HepG2 (cell line): ENCODE results near the gene NABP2. TPM values are rescaled to one million over a fixed set of nuclear protein-coding genes. Genes with fewer than 3 reads are reported as not detected.

ENCODE experiments used
- ATAC-seq: fragments of 200-7000 bp; cut with Tn5 transposase; 3 replicates; pipeline ENCODE4 v1.9.1; 2020; ENCODE audit warnings: mild to moderate bottlenecking, moderate library complexity
- BruUV-seq: library from RNA; stranded (reverse); fragments of 400-500 nt; replicated peaks from 2 replicates; lab custom pipeline; 2021; lab: Mats Ljungman, UMichigan
- CTCF ChIA-PET: fragments of 300-600 bp; formaldehyde crosslinking; extraction: SDS; loops from one replicate; lab custom pipeline; 2021; ENCODE audit warnings: low total read pairs, inconsistent platforms, low intra/inter-chr PET ratio; lab: Yijun Ruan, JAX
- POLR2A ChIA-PET: fragments of 350-600 bp; sonication (Branson Sonifier 250); formaldehyde crosslinking; loops from one replicate; lab custom pipeline; 2020; ENCODE audit warnings: antibody characterized with exemption, inconsistent platforms; lab: Yijun Ruan, JAX
- DNase-seq: peaks from one replicate; pipeline ENCODE4 v3.0.0-alpha.2; 2015; ENCODE audit warnings: low spot score
- FAIRE-seq: peaks from 3 replicates; lab custom pipeline; 2011; peaks lifted over from hg19 to GRCh38; lab: Jason Lieb, UNC
- H2AFZ ChIP-seq: one replicate; pipeline ENCODE4 v1.6.1; 2011; ENCODE audit warnings: low read length, inconsistent platforms
- H3K27ac ChIP-seq: fragments of 300-600 bp; 3 replicates; pipeline ENCODE4 v1.8.0; 2011; ENCODE audit warnings: mixed run types, mild to moderate bottlenecking, mixed read lengths, low read length, inconsistent platforms; ENCODE audit not compliant: insufficient read depth; ENCODE audit errors: extremely low read length
- H3K27me3 ChIP-seq, 2 experiments: fragments of 200-600 bp in 1 of 2; 2 replicates in 1 of 2; 3 replicates in 1 of 2; pipeline versions ENCODE4 v1.6.0 to v1.8.0; 2011; ENCODE audit warnings: low read length in 2 of 2, mild to moderate bottlenecking in 2 of 2, moderate library complexity in 2 of 2, inconsistent platforms in 1 of 2; ENCODE audit not compliant: insufficient read depth in 2 of 2, control insufficient read depth in 1 of 2
- H3K36me3 ChIP-seq, 2 experiments: fragments of 200-600 bp in 1 of 2; replicated peaks in 1 of 2; 2 replicates in 1 of 2; 3 replicates in 1 of 2; pipeline versions ENCODE4 v1.5.1 to v1.8.0; 2011; ENCODE audit warnings: low read length in 2 of 2, inconsistent platforms in 1 of 2; ENCODE audit not compliant: insufficient read depth in 2 of 2, control insufficient read depth in 1 of 2
- H3K4me1 ChIP-seq: 2 replicates; pipeline ENCODE4 v1.5.1; 2012; ENCODE audit warnings: low read length, inconsistent platforms; ENCODE audit not compliant: insufficient read depth
- H3K4me2 ChIP-seq: 2 replicates; pipeline ENCODE4 v1.6.0; 2011; ENCODE audit warnings: low read depth, low read length, inconsistent platforms
- H3K4me3 ChIP-seq, 3 experiments: fragments of 200-600 bp in 1 of 3; sonication (generic), shearing (Covaris generic) in 1 of 3; replicated peaks in 1 of 3; 2 replicates each; pipeline ENCODE4 v1.5.1; 2011 to 2016; ENCODE audit warnings: low read length in 3 of 3, inconsistent platforms in 2 of 3, low read depth in 2 of 3, mild to moderate bottlenecking in 2 of 3, control low read depth in 1 of 3, mixed read lengths in 1 of 3; ENCODE audit not compliant: insufficient read depth in 1 of 3
- H3K79me2 ChIP-seq: one replicate; pipeline ENCODE4 v1.6.1; 2011; ENCODE audit warnings: low read length, inconsistent platforms; ENCODE audit not compliant: insufficient read depth
- H3K9ac ChIP-seq: 2 replicates; pipeline ENCODE4 v1.6.0; 2011; ENCODE audit warnings: mild to moderate bottlenecking, low read depth, low read length, inconsistent platforms; ENCODE audit not compliant: insufficient read depth
- H3K9me3 ChIP-seq: 2 replicates; pipeline ENCODE4 v1.5.1; 2012; ENCODE audit warnings: mild to moderate bottlenecking, low read length
- H4K20me1 ChIP-seq: 2 replicates; pipeline ENCODE4 v1.6.0; 2011; ENCODE audit warnings: inconsistent platforms, mild to moderate bottlenecking, low read length, moderate library complexity; ENCODE audit not compliant: insufficient read depth
- DR1 ChIP-seq: sonication (generic); formaldehyde crosslinking; IDR thresholded peaks from 2 replicates; pipeline ENCODE4 v1.8.0; 2021; ENCODE audit warnings: mild to moderate bottlenecking, missing genetic modification reagents, inconsistent platforms
- FOSL2 ChIP-seq: sonication (generic); formaldehyde crosslinking; IDR thresholded peaks from 2 replicates; pipeline ENCODE4 v1.4.0; 2020; ENCODE audit warnings: missing genetic modification reagents
- JDP2 ChIP-seq: sonication (generic); formaldehyde crosslinking; IDR thresholded peaks from 2 replicates; pipeline ENCODE4 v1.8.1; 2022; ENCODE audit warnings: missing genetic modification reagents, borderline replicate concordance
- KDM5B ChIP-seq: sonication (generic); formaldehyde crosslinking; IDR thresholded peaks from 2 replicates; pipeline ENCODE4 v1.4.0; 2020; ENCODE audit warnings: missing genetic modification reagents, mild to moderate bottlenecking, borderline replicate concordance
- PAX8 ChIP-seq: sonication (generic); formaldehyde crosslinking; IDR thresholded peaks from 2 replicates; pipeline ENCODE4 v1.8.0; 2022; ENCODE audit warnings: mild to moderate bottlenecking, missing genetic modification reagents, borderline replicate concordance
- STAT5B ChIP-seq: sonication (generic); formaldehyde crosslinking; IDR thresholded peaks from 2 replicates; pipeline ENCODE4 v1.4.0; 2020; ENCODE audit warnings: missing genetic modification reagents
- XRCC5 ChIP-seq: fragments of 200-400 bp; formaldehyde crosslinking; optimal IDR thresholded peaks from 2 replicates; pipeline ENCODE3; 2017; ENCODE audit warnings: mild to moderate bottlenecking, low read length
- ZBTB8A ChIP-seq: sonication (generic); formaldehyde crosslinking; IDR thresholded peaks from 2 replicates; pipeline ENCODE4 v1.4.0; 2020; ENCODE audit warnings: mild to moderate bottlenecking, low read depth, missing genetic modification reagents, borderline replicate concordance
- ZC3H4 ChIP-seq: sonication (generic); formaldehyde crosslinking; IDR thresholded peaks from 2 replicates; pipeline ENCODE4 v1.4.0; 2020; ENCODE audit warnings: missing genetic modification reagents, borderline replicate concordance
- ZFP37 ChIP-seq: sonication (generic); formaldehyde crosslinking; IDR thresholded peaks from 2 replicates; pipeline ENCODE4 v1.4.0; 2020; ENCODE audit warnings: missing genetic modification reagents, borderline replicate concordance
- ZNF563 ChIP-seq: sonication (generic); formaldehyde crosslinking; IDR thresholded peaks from 2 replicates; pipeline ENCODE4 v1.8.0; 2022; ENCODE audit warnings: mild to moderate bottlenecking, moderate library complexity, missing genetic modification reagents
- ZNF605 ChIP-seq: sonication (generic); formaldehyde crosslinking; IDR thresholded peaks from 2 replicates; pipeline ENCODE4 v1.8.0; 2022; ENCODE audit warnings: mild to moderate bottlenecking, missing genetic modification reagents
- ZNF761 ChIP-seq: sonication (generic); formaldehyde crosslinking; conservative IDR thresholded peaks from 2 replicates; pipeline ENCODE4 v1.4.0; 2020; ENCODE audit warnings: mild to moderate bottlenecking, missing genetic modification reagents
- WGBS: methylation state at CpG from one replicate; pipeline ENCODE4 v1.1.6; 2017; ENCODE audit warnings: low lambda C conversion rate; 5-methylcytosine and 5-hydroxymethylcytosine counted together
- in situ Hi-C: cut with HindIII; loops from 2 replicates; pipeline ENCODE4 v1.10.0; 2017; ENCODE audit warnings: low pct_unique_long_range_greater_than_20kb; ENCODE audit not compliant: extremely low pct_ligation_motif_present
- intact Hi-C: fragments of 100-400 bp; cut with micrococcal nuclease; formaldehyde crosslinking; loops from one replicate; pipeline ENCODE4 v1.10.0; 2022; ENCODE audit not compliant: unreplicated experiment
- polyA plus RNA-seq, 8 experiments: library from polyadenylated mRNA; depleted of rRNA in 3 of 8; stranded (reverse) in 7 of 8; unstranded in 1 of 8; fragments of >200 nt; fragmentation: Illumina TruSeq in 4 of 8; extraction: Trizol in 4 of 8; gene quantifications; 2 replicates each; pipeline versions ENCODE4 v1.2.1 to v1.2.3, GENCODE V29; 2011 to 2016; ENCODE audit warnings: low read depth in 4 of 8, missing spikeins in 1 of 8, mixed read lengths in 1 of 8; ENCODE audit not compliant: insufficient read depth in 1 of 8
- total RNA-seq, 5 experiments: library from RNA; depleted of rRNA; stranded (reverse); fragments of >200 nt; fragmentation: Illumina TruSeq; extraction: Trizol; gene quantifications; 2 replicates each; pipeline ENCODE4 v1.2.3, GENCODE V29; 2016; ENCODE audit warnings: low read depth in 1 of 5
- TF ChIP-seq, protein P1 (sequence below): sonication (generic); formaldehyde crosslinking; IDR thresholded peaks from 2 replicates; pipeline ENCODE4 v1.9.0; 2021; ENCODE audit warnings: missing genetic modification reagents, mild to moderate bottlenecking, borderline replicate concordance
- TF ChIP-seq, protein P2 (sequence below): sonication (generic); formaldehyde crosslinking; IDR thresholded peaks from 2 replicates; pipeline ENCODE4; 2020; ENCODE audit warnings: missing genetic modification reagents, mild to moderate bottlenecking, borderline replicate concordance
- TF ChIP-seq, protein P3 (sequence below): sonication (generic); formaldehyde crosslinking; IDR thresholded peaks from 2 replicates; pipeline ENCODE4 v1.8.0; 2022; ENCODE audit warnings: mild to moderate bottlenecking, missing genetic modification reagents; ENCODE audit not compliant: insufficient replicate concordance

Gene NABP2
- total and polyA plus RNA-seq, 2 of the 13 experiments (the other 11 are each of a cell fraction or from before 2014, with no cell fraction given): 33.2 to 35.5 TPM

DNA sequence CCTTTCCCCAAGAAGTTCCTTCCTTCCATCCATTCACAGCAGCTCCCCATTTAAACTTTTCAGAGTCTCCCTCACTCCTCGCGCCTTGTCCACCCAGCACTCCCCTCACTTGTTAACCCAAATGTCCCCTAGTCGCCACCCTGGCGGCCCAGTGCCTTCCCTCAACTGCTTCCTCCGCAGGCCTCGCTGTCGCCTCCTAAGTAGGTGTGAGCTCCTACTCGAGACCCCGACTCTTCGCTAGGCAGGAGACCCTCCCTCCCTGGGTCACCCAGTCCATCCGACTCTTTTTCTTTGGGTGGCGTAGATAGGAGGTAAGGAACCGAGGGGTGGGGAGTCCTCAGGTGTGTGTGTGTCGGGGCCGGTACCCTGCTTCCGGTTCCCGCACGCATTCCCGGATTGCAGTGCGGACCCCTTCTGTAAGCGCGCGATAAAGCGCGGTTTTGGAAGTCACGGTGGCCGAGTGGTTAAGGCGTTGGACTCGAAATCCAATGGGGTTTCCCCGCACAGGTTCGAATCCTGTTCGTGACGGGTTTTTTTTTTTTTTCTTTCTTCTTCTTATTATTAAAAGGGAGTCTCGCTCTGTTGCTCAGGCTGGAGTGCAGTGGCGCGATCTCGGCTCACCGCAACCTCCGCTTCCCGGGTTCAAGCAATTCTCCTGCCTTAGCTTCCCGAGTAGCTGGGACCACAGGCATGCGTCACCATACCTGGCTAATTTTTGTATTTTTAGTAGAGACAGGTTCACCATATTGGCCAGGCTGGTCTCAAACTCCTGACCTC lies 34.0 kb upstream of the NABP2 start:
- Histone ChIP-seq H3K4me3 (peak overlapping the region; percentile 76 to 94 (median 93)), H3K4me2 (peak overlapping the region; percentile 86), H3K79me2 (peaks cover 19% of the 10 kb centered on the region), H3K9ac (peak overlapping the region; percentile 76), H2AFZ (peak overlapping the region; percentile 76), H3K27me3 (no peaks in the 10 kb centered on the region; a peak in 1 of 5 replicates), H3K4me1 (peaks cover 34% of the 10 kb centered on the region), H3K27ac (peak overlapping the region; percentile 74), H3K9me3 (no peaks in the 10 kb centered on the region), H3K36me3 (peaks cover 0 to 8% of the 10 kb centered on the region in 2 experiments; a peak in 2 of 5 replicates), H4K20me1 (no peaks in the 10 kb centered on the region)
- intact Hi-C loops: loop anchor here (1.0 to 5.0 kb wide), 4 partner anchors 33 to 272 kb away; partner anchors contain the start of gene MYL6
- POLR2A ChIA-PET: interaction anchor here (0.7 to 3.6 kb wide), 19 partner anchors 9 to 298 kb away, joined by 3 to 48 read pairs (median 5); partner anchors contain the start of genes CNPY2, ESYT1, GLS2 and MYL6
- FAIRE-seq (no peak), ATAC-seq (peak; percentile 71), DNase-seq (peak; percentile 83)
- no TSS peak for BruUV-seq
- CTCF ChIA-PET: interaction anchor here (1.1 to 2.7 kb wide), 4 partner anchors 32 to 71 kb away, joined by 3 to 49 read pairs (median 14); partner anchors contain the start of genes ESYT1, MYL6, MYL6B and ZC3H10
- in situ Hi-C loops: loop anchor here (5.0 to 10.0 kb wide), 3 partner anchors 63 to 275 kb away; partner anchors contain the start of genes ANKRD52, ESYT1 and SPRYD4
- 1% methylated on average over 41 of the region's 42 CpGs for WGBS
- no peak for TF ChIP-seq ZNF605
- no peak; the same call in 1 of the 2 replicates for TF ChIP-seq ZNF761
- TF ChIP-seq, protein P1, sequence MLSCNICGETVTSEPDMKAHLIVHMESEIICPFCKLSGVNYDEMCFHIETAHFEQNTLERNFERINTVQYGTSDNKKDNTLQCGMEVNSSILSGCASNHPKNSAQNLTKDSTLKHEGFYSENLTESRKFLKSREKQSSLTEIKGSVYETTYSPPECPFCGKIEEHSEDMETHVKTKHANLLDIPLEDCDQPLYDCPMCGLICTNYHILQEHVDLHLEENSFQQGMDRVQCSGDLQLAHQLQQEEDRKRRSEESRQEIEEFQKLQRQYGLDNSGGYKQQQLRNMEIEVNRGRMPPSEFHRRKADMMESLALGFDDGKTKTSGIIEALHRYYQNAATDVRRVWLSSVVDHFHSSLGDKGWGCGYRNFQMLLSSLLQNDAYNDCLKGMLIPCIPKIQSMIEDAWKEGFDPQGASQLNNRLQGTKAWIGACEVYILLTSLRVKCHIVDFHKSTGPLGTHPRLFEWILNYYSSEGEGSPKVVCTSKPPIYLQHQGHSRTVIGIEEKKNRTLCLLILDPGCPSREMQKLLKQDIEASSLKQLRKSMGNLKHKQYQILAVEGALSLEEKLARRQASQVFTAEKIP (CRISPR knock-in tag): no peak
- no peak for TF ChIP-seq ZBTB8A (CRISPR knock-in tag)
- peak; percentile 47; the same call in 1 of the 2 replicates for TF ChIP-seq FOSL2 (CRISPR knock-in tag)
- TF ChIP-seq JDP2 (CRISPR knock-in tag): no peak; the same call in 1 of the 2 replicates
- TF ChIP-seq DR1: no peak
- peak; percentile 37; the same call in 1 of the 2 replicates for TF ChIP-seq KDM5B (CRISPR knock-in tag)
- no peak for TF ChIP-seq XRCC5
- no peak; the same call in 1 of the 2 replicates for TF ChIP-seq ZNF563 (CRISPR knock-in tag)
- TF ChIP-seq, protein P2, sequence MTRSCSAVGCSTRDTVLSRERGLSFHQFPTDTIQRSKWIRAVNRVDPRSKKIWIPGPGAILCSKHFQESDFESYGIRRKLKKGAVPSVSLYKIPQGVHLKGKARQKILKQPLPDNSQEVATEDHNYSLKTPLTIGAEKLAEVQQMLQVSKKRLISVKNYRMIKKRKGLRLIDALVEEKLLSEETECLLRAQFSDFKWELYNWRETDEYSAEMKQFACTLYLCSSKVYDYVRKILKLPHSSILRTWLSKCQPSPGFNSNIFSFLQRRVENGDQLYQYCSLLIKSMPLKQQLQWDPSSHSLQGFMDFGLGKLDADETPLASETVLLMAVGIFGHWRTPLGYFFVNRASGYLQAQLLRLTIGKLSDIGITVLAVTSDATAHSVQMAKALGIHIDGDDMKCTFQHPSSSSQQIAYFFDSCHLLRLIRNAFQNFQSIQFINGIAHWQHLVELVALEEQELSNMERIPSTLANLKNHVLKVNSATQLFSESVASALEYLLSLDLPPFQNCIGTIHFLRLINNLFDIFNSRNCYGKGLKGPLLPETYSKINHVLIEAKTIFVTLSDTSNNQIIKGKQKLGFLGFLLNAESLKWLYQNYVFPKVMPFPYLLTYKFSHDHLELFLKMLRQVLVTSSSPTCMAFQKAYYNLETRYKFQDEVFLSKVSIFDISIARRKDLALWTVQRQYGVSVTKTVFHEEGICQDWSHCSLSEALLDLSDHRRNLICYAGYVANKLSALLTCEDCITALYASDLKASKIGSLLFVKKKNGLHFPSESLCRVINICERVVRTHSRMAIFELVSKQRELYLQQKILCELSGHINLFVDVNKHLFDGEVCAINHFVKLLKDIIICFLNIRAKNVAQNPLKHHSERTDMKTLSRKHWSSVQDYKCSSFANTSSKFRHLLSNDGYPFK (CRISPR knock-in tag): peak; percentile 80; the same call in 1 of the 2 replicates
- no peak for TF ChIP-seq PAX8 (CRISPR knock-in tag)
- TF ChIP-seq, protein P3, sequence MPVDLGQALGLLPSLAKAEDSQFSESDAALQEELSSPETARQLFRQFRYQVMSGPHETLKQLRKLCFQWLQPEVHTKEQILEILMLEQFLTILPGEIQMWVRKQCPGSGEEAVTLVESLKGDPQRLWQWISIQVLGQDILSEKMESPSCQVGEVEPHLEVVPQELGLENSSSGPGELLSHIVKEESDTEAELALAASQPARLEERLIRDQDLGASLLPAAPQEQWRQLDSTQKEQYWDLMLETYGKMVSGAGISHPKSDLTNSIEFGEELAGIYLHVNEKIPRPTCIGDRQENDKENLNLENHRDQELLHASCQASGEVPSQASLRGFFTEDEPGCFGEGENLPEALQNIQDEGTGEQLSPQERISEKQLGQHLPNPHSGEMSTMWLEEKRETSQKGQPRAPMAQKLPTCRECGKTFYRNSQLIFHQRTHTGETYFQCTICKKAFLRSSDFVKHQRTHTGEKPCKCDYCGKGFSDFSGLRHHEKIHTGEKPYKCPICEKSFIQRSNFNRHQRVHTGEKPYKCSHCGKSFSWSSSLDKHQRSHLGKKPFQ (CRISPR knock-in tag): peak; percentile 31
- TF ChIP-seq ZC3H4 (CRISPR knock-in tag): no peak
- TF ChIP-seq STAT5B (CRISPR knock-in tag): no peak
- no peak for TF ChIP-seq ZFP37
